OCI-LY3 (cell line): ENCODE measurements around the gene NIP7.

Source experiments
- CTCF ChIP-seq: fragments of 200-600, 300-600 bp; sonication (generic); IDR thresholded peaks from 2 replicates; pipeline ENCODE4 v1.5.1; 2014; ENCODE audit warnings: antibody characterized with exemption, low read length, low read depth
- EZH2phosphoT487 ChIP-seq: fragments of 200-600 bp; shearing (Covaris generic); IDR thresholded peaks from 2 replicates; pipeline ENCODE4 v1.6.1; 2018; ENCODE audit warnings: antibody characterized with exemption, mixed run types, low read depth

GRCh38 chr16:69325784-69326171 is 13.8 kb upstream of the NIP7 start:
- TF ChIP-seq CTCF: no peak
- TF ChIP-seq EZH2phosphoT487: no peak
